BLaER1 treated with 17β-estradiol and CSF1 and Interleukin-3, amounts not matched to agents 10 nM and 100 nM (cell line): ENCODE data around the gene SCAMP4.

Experiments
- H3K27ac ChIP-seq, 11 experiments: shearing (Covaris generic); formaldehyde crosslinking; 2 replicates each; pipeline ENCODE4 v1.8.1; 2022
- H3K27me3 ChIP-seq, 11 experiments: shearing (Covaris generic); formaldehyde crosslinking; 2 replicates each; pipeline ENCODE4 v1.8.1; 2022
- H3K36me3 ChIP-seq, 11 experiments: shearing (Covaris generic); formaldehyde crosslinking; 2 replicates each; pipeline ENCODE4 v1.8.1; 2022
- H3K4me1 ChIP-seq, 10 experiments: shearing (Covaris generic); formaldehyde crosslinking; 2 replicates each; pipeline ENCODE4 v1.8.1; 2022
- H3K4me2 ChIP-seq, 11 experiments: shearing (Covaris generic); formaldehyde crosslinking; 2 replicates each; pipeline ENCODE4 v1.8.1; 2022
- H3K4me3 ChIP-seq, 10 experiments: shearing (Covaris generic); formaldehyde crosslinking; 2 replicates each; pipeline ENCODE4 v1.8.1; 2022
- H3K9ac ChIP-seq, 11 experiments: shearing (Covaris generic); formaldehyde crosslinking; 2 replicates each; pipeline ENCODE4 v1.8.1; 2022
- H3K9me3 ChIP-seq, 11 experiments: shearing (Covaris generic); formaldehyde crosslinking; replicated peaks in 1 of 11; 2 replicates each; pipeline ENCODE4 v1.8.1; 2022
- H4K20me1 ChIP-seq, 11 experiments: shearing (Covaris generic); formaldehyde crosslinking; 2 replicates each; pipeline ENCODE4 v1.8.1; 2022
- Cebpa-rat ChIP-seq, 11 experiments: shearing (Covaris generic); IDR thresholded peaks; 2 replicates each; pipeline ENCODE4 v1.8.1; 2022

SCAMP4 gene

DNA sequence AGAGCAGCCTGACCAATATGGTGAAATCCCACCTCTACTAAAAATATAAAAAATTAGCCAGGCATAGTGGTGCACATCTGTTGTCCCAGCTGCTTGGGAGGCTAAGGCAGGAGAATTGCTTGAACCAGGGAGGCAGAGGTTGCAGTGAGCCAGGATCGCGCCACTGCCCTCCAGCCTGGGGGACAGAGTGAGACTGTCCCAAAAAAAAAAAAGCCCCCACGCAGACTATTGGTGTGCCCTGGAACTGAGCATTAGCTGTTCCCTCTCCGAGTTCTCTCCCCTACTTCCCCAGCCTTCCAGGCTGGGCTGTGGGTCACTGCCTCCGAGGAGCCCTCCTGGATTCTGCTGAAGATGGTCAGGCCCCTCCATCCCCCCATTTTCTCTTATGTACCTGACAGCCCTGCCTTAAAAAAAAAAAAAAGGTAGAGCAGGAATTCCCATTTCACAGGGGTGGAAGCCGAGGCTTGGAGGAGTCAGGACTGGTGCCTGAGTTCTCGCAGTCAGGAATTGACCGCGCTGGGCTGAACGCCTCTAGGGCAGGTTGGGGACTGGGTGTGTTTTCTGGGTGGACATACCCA, 1.9 kb downstream of the SCAMP4 start:
- Histone ChIP-seq H3K4me2 (peak overlapping the region; percentile 82 to 97 (median 95)), H3K27me3 (no peaks in the 10 kb centered on the region), H3K9ac (peak overlapping the region; percentile 36 to 91 (median 64); a peak in 16 of 22 replicates), H3K27ac (peak overlapping the region in 4 of 11 experiments; percentile 23 to 93 (median 62); a peak in 6 of 22 replicates), H4K20me1 (peaks cover 51 to 65% (median 56%) of the 10 kb centered on the region in 11 experiments), H3K4me1 (peaks cover 69 to 85% (median 84%) of the 10 kb centered on the region in 10 experiments), H3K9me3 (no peaks in the 10 kb centered on the region), H3K4me3 (peak overlapping the region in 1 of 10 experiments; percentile 9; a peak in 1 of 20 replicates), H3K36me3 (peaks cover 4 to 20% (median 11%) of the 10 kb centered on the region in 11 experiments)
- no peak for TF ChIP-seq Cebpa-rat (IDR thresholded peaks at IDR 0.05)

- Histone ChIP-seq H3K9ac (peak overlapping the region; percentile 36 to 91 (median 64); a peak in 20 of 22 replicates), H3K4me3 (peak overlapping the region in 3 of 10 experiments; percentile 9 to 21 (median 15); a peak in 2 of 20 replicates), H3K4me2 (peak overlapping the region; percentile 82 to 97 (median 95)), H3K36me3 (peaks cover 11 to 27% (median 18%) of the 10 kb centered on the region in 11 experiments), H3K27me3 (no peaks in the 10 kb centered on the region), H3K27ac (peak overlapping the region in 8 of 11 experiments; percentile 9 to 92 (median 34); a peak in 13 of 22 replicates), H4K20me1 (peaks cover 58 to 72% (median 63%) of the 10 kb centered on the region in 11 experiments), H3K4me1 (peaks cover 68 to 84% (median 79%) of the 10 kb centered on the region in 10 experiments), H3K9me3 (no peaks in the 10 kb centered on the region)
- no peak for TF ChIP-seq Cebpa-rat (IDR thresholded peaks at IDR 0.05)
These were observed 2.6 kb downstream of the SCAMP4 start for GRCh38 chr19:1907563-1908363.

DNA sequence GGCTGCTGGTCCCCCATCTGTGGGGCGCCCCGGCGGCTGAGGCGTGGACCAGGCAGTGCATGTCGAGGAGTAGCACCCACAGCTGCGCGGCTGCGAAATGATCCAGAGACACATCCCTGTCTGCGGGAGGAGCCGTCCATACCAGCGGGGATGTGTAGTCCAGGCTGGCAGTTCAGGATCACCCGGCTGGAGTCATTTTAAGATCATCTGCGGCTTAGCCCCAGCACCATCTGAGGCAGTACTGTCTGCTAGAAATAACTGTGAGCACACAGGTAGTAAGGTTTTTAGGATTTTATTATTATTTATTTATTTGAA, 3.1 kb downstream of the SCAMP4 start:
- Histone ChIP-seq H3K9me3 (no peaks in the 10 kb centered on the region), H3K27me3 (no peaks in the 10 kb centered on the region), H3K4me2 (peak overlapping the region; percentile 82 to 97 (median 95)), H3K27ac (peak overlapping the region in 8 of 11 experiments; percentile 9 to 92 (median 34); a peak in 8 of 22 replicates), H3K4me1 (peaks cover 62 to 81% (median 75%) of the 10 kb centered on the region in 10 experiments), H3K9ac (peak overlapping the region; percentile 36 to 91 (median 64); a peak in 20 of 22 replicates), H4K20me1 (peaks cover 64 to 78% (median 68%) of the 10 kb centered on the region in 11 experiments), H3K4me3 (peak overlapping the region in 2 of 10 experiments; percentile 9 to 21; a peak in 2 of 20 replicates), H3K36me3 (peaks cover 16 to 33% (median 23%) of the 10 kb centered on the region in 11 experiments)
- no peak for TF ChIP-seq Cebpa-rat (IDR thresholded peaks at IDR 0.05)

GRCh38 chr19:1909761-1910080, 4.5 kb downstream of the SCAMP4 start:
- H3K36me3 ChIP-seq = peaks cover 20 to 47% (median 34%) of the 10 kb centered on the region in 11 experiments
- peak overlapping the region; percentile 82 to 97 (median 95) for H3K4me2 ChIP-seq
- peaks cover 48 to 80% (median 69%) of the 10 kb centered on the region in 10 experiments for H3K4me1 ChIP-seq
- H3K27ac ChIP-seq = peak overlapping the region in 6 of 11 experiments; percentile 2 to 50 (median 14); a peak in 9 of 22 replicates
- H3K9ac ChIP-seq = peak overlapping the region; percentile 36 to 91 (median 60); a peak in 20 of 22 replicates
- no peak for TF ChIP-seq Cebpa-rat (IDR thresholded peaks at IDR 0.05)
- H4K20me1 ChIP-seq = peaks cover 78 to 92% (median 82%) of the 10 kb centered on the region in 11 experiments
- H3K27me3 ChIP-seq = no peaks in the 10 kb centered on the region
- no peaks in the 10 kb centered on the region for H3K9me3 ChIP-seq
- peak overlapping the region in 7 of 10 experiments; percentile 8 to 37 (median 34); a peak in 10 of 20 replicates for H3K4me3 ChIP-seq

DNA sequence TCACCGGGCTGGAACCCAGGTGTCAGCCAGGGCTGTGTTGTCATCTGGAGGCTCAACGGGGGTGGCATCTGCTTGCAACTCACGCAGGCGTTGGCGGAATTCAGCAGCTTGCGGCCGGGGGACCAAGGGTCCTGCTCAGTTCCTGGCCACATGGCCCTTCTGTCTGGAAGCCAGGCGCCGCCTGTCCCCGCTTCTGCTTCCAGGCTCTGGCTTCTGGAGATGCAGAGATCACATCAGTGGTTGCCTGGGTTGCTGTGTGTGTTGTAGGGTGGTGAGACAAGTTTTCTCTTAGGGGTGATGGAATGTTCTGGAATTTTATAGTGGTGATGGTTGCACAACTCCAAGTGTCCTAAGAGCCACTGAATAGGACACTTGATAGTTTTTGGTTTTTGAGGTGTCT, 5.0 kb downstream of the SCAMP4 start:
- H4K20me1 ChIP-seq = peaks cover 82 to 96% (median 87%) of the 10 kb centered on the region in 11 experiments
- H3K4me3 ChIP-seq = peak overlapping the region in 3 of 10 experiments; percentile 30 to 37 (median 35); a peak in 1 of 20 replicates
- peak overlapping the region in 3 of 11 experiments; percentile 7 to 50 (median 7); a peak in 4 of 22 replicates for H3K27ac ChIP-seq
- peaks cover 25 to 51% (median 39%) of the 10 kb centered on the region in 11 experiments for H3K36me3 ChIP-seq
- H3K4me2 ChIP-seq = peak overlapping the region; percentile 82 to 97 (median 95)
- H3K4me1 ChIP-seq = peaks cover 46 to 81% (median 66%) of the 10 kb centered on the region in 10 experiments
- no peak for TF ChIP-seq Cebpa-rat (IDR thresholded peaks at IDR 0.05)
- H3K27me3 ChIP-seq = no peaks in the 10 kb centered on the region
- H3K9me3 ChIP-seq = no peaks in the 10 kb centered on the region
- H3K9ac ChIP-seq = peak overlapping the region; percentile 36 to 91 (median 60); a peak in 19 of 22 replicates

DNA sequence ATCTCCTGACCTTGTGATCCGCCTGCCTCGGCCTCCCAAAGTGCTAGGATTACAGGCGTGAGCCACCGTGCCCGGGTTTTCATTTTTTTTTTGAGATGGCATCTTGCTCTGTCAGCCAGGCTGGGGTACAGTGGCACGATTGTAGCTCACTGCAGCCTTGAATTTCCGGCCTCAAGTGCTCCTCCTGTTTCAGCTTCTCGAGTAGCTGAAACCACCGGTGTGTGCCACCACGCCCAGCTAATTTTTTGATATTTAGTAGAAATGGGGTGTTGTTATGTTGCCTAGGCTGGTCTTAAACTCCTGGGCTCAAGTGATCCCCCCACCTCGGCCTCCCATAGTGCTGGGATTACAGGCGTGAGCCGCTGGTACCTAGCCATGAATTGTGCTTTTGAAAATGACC, 5.9 kb downstream of the SCAMP4 start:
- Histone ChIP-seq H3K4me1 (peaks cover 41 to 75% (median 61%) of the 10 kb centered on the region in 10 experiments), H3K9ac (peak overlapping the region in 1 of 11 experiments; percentile 20; a peak in 3 of 22 replicates), H3K36me3 (peaks cover 28 to 59% (median 40%) of the 10 kb centered on the region in 11 experiments), H3K4me2 (peak overlapping the region in 4 of 11 experiments; percentile 96 to 97 (median 96); a peak in 3 of 22 replicates), H4K20me1 (peaks cover 84 to 100% (median 93%) of the 10 kb centered on the region in 11 experiments), H3K27me3 (no peaks in the 10 kb centered on the region), H3K27ac (no peak overlapping the region), H3K4me3 (no peak overlapping the region), H3K9me3 (no peaks in the 10 kb centered on the region)
- TF ChIP-seq Cebpa-rat (IDR thresholded peaks at IDR 0.05) = no peak

GRCh38 chr19:1911995-1912394, 6.8 kb downstream of the SCAMP4 start:
- H3K9me3 ChIP-seq = no peaks in the 10 kb centered on the region
- peaks cover 35 to 63% (median 47%) of the 10 kb centered on the region in 11 experiments for H3K36me3 ChIP-seq
- no peak for TF ChIP-seq Cebpa-rat (IDR thresholded peaks at IDR 0.05)
- no peak overlapping the region for H3K4me2 ChIP-seq
- H3K27ac ChIP-seq = no peak overlapping the region
- H3K4me1 ChIP-seq = peaks cover 32 to 66% (median 52%) of the 10 kb centered on the region in 10 experiments
- H4K20me1 ChIP-seq = peaks cover 85 to 100% (median 94%) of the 10 kb centered on the region in 11 experiments
- H3K27me3 ChIP-seq = no peaks in the 10 kb centered on the region
- H3K9ac ChIP-seq = no peak overlapping the region
- no peak overlapping the region for H3K4me3 ChIP-seq

DNA sequence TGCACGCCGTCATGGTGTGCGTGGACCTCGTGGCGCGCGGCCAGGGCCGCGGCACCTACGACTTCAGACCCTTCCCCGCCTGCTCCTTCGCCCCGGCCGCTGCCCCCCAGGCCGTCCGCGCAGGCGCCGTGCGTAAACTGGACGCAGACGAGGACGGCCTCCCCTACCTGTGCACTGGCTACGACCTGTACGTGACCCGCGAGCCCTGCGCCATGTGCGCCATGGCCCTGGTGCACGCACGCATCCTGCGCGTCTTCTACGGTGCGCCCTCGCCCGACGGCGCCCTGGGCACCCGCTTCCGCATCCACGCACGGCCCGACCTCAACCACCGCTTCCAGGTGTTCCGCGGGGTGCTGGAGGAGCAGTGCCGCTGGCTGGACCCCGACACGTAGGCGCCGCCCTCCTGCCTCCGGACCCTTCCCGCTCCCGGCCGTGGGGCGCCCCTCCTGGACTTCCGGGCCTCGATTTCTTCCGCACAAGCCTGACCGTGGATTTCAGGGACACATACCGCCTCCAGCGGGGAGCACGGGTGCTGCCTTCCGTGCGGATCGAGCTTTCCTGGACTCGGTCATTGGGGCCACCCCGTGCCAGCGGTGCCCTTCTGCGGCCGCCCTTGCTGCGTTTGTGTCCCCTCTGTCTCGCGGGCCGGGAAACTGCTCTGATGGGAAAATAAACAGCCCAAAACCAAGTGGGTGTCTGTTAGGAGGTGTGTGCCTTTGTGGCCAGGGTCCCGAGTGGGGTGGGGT, 7.7 kb downstream of the SCAMP4 start:
- Histone ChIP-seq H3K27ac (no peak overlapping the region), H3K27me3 (no peaks in the 10 kb centered on the region), H3K4me3 (no peak overlapping the region), H3K36me3 (peaks cover 43 to 72% (median 55%) of the 10 kb centered on the region in 11 experiments), H3K9ac (peak overlapping the region in 5 of 11 experiments; percentile 5 to 30 (median 20); a peak in 3 of 22 replicates), H3K4me1 (peaks cover 23 to 57% (median 43%) of the 10 kb centered on the region in 10 experiments), H4K20me1 (peaks cover 76 to 100% (median 89%) of the 10 kb centered on the region in 11 experiments), H3K9me3 (no peaks in the 10 kb centered on the region), H3K4me2 (peak overlapping the region in 2 of 11 experiments; percentile 13 to 32; a peak in 3 of 22 replicates)
- no peak for TF ChIP-seq Cebpa-rat (IDR thresholded peaks at IDR 0.05)
